ENCODE results near the gene PARP3.

GRCh38 chr3:51954713-51955112, 12.6 kb downstream of the PARP3 start:
- no peak for TF ChIP-seq CTCF (IDR thresholded peaks at IDR 0.05)
- TF ChIP-seq POLR2A (IDR thresholded peaks at IDR 0.05), result no peak
